PFSK-1 (cell line): ENCODE results near the gene GAB3.

Source experiments
- FOXP2 ChIP-seq: optimal IDR thresholded peaks from 2 replicates; pipeline ENCODE3; 2011; ENCODE audit warnings: borderline replicate concordance, control low read depth, inconsistent platforms; ENCODE audit not compliant: insufficient read depth; ENCODE audit errors: extremely low read length, extremely low read depth
- POLR2AphosphoS5 ChIP-seq: IDR thresholded peaks from 2 replicates; pipeline ENCODE4 v1.6.1; 2012; ENCODE audit warnings: low read depth, mild to moderate bottlenecking, control low read depth, low read length, moderate library complexity
- TAF1 ChIP-seq: IDR thresholded peaks from 2 replicates; pipeline ENCODE4 v1.6.1; 2012; ENCODE audit warnings: low read length, control low read depth, borderline replicate concordance; ENCODE audit not compliant: insufficient read depth
- TF ChIP-seq, protein P1 (sequence below), 2 experiments: IDR thresholded peaks; 2 replicates each; pipeline versions ENCODE4 v1.6.1 to v1.8.0; 2011 to 2012; ENCODE audit warnings: low read depth in 2 of 2, low read length in 2 of 2, control low read depth in 1 of 2, inconsistent platforms in 1 of 2, mild to moderate bottlenecking in 1 of 2, moderate library complexity in 1 of 2; ENCODE audit not compliant: insufficient read depth in 1 of 2

DNA sequence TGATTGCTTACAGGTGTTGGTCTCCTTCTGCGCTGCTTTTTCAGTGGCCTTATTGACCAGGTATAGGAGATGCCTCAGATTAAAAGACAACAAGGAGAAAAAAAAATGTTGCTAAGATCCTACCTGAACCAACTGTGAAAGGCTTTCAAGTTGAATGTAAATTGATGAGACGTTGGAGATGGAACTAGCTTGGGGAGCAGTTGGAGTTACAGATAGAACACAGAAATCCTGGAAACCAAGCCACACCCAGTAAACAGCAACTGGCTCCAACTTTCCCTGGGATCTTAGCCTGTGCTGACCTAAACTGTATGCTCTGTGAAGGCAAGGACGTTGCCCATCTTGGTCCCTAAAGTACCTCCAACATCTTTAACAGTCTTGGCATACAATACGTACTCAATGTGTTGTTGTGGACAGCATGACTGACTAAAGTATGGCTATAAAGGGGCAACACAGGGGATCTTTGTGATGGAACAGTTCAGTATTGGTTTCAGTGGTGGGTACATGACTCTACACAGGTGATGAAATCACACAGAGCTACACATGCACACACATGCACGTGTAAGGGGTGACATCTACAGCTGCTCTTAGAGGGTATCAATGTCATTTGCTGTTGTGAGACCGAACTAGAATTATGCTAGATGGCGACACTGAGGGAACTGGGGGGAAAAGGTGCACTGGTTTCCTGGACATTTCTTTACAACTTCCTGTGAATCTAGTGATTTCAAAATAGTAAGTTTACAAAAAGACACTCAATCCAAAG is 22.3 kb downstream of the GAB3 start:
- TF ChIP-seq POLR2AphosphoS5 (no peak), TAF1 (no peak), FOXP2 (no peak)
- TF ChIP-seq, protein P1, sequence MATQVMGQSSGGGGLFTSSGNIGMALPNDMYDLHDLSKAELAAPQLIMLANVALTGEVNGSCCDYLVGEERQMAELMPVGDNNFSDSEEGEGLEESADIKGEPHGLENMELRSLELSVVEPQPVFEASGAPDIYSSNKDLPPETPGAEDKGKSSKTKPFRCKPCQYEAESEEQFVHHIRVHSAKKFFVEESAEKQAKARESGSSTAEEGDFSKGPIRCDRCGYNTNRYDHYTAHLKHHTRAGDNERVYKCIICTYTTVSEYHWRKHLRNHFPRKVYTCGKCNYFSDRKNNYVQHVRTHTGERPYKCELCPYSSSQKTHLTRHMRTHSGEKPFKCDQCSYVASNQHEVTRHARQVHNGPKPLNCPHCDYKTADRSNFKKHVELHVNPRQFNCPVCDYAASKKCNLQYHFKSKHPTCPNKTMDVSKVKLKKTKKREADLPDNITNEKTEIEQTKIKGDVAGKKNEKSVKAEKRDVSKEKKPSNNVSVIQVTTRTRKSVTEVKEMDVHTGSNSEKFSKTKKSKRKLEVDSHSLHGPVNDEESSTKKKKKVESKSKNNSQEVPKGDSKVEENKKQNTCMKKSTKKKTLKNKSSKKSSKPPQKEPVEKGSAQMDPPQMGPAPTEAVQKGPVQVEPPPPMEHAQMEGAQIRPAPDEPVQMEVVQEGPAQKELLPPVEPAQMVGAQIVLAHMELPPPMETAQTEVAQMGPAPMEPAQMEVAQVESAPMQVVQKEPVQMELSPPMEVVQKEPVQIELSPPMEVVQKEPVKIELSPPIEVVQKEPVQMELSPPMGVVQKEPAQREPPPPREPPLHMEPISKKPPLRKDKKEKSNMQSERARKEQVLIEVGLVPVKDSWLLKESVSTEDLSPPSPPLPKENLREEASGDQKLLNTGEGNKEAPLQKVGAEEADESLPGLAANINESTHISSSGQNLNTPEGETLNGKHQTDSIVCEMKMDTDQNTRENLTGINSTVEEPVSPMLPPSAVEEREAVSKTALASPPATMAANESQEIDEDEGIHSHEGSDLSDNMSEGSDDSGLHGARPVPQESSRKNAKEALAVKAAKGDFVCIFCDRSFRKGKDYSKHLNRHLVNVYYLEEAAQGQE (IDR thresholded peaks at IDR 0.05; ENCODE audit: insufficient read depth in 1 of 2, low read depth in 2 of 2, low read length in 2 of 2), result no peak
